Measurements from ENCODE around the gene DROSHA.

The DROSHA gene

GRCh38 chr5:31530541-31531265 is 1.2 kb downstream of the DROSHA start:
- no peak for DNase-seq

GRCh38 chr5:31523041-31523440 is 8.9 kb downstream of the DROSHA start:
- DNase-seq: no peak

- no peak for DNase-seq
These were observed 15.1 kb downstream of the DROSHA start for GRCh38 chr5:31516802-31517201.

GRCh38 chr5:31511305-31511704 is 20.6 kb downstream of the DROSHA start:
- no peak for DNase-seq

GRCh38 chr5:31504529-31504928 is 27.4 kb downstream of the DROSHA start:
- no peak for DNase-seq

GRCh38 chr5:31502506-31502905 is 29.4 kb downstream of the DROSHA start:
- no peak for DNase-seq

- no peak for DNase-seq
These were observed 31.6 kb downstream of the DROSHA start for GRCh38 chr5:31500256-31500655.

- DNase-seq: no peak
These were observed 35.0 kb downstream of the DROSHA start for GRCh38 chr5:31496891-31497290.

- no peak for DNase-seq
These were observed 35.6 kb downstream of the DROSHA start for GRCh38 chr5:31496301-31496700.

GRCh38 chr5:31495336-31495735 is 36.6 kb downstream of the DROSHA start:
- no peak for DNase-seq

- DNase-seq: no peak
These were observed 39.0 kb downstream of the DROSHA start for GRCh38 chr5:31492869-31493268.

GRCh38 chr5:31487506-31487905 is 44.4 kb downstream of the DROSHA start:
- no peak for DNase-seq

GRCh38 chr5:31486441-31486840 is 45.5 kb downstream of the DROSHA start:
- DNase-seq: no peak

- no peak for DNase-seq
These were observed 46.3 kb downstream of the DROSHA start for GRCh38 chr5:31485376-31486207.

- DNase-seq: no peak
These were observed 50.2 kb downstream of the DROSHA start for GRCh38 chr5:31481531-31482165.

GRCh38 chr5:31479706-31480105 is 52.2 kb downstream of the DROSHA start:
- DNase-seq: no peak

GRCh38 chr5:31478901-31479300 is 53.0 kb downstream of the DROSHA start:
- no peak for DNase-seq

- DNase-seq: no peak
These were observed 53.9 kb downstream of the DROSHA start for GRCh38 chr5:31477971-31478370.

- no peak for DNase-seq
These were observed 54.4 kb downstream of the DROSHA start for GRCh38 chr5:31477516-31477915.

- no peak for DNase-seq
These were observed 55.2 kb downstream of the DROSHA start for GRCh38 chr5:31476738-31477141.

GRCh38 chr5:31471916-31472315 is 60.0 kb downstream of the DROSHA start:
- DNase-seq: no peak

GRCh38 chr5:31471040-31471439 is 60.9 kb downstream of the DROSHA start:
- no peak for DNase-seq

- no peak for DNase-seq
These were observed 61.3 kb downstream of the DROSHA start for GRCh38 chr5:31470608-31471007.

GRCh38 chr5:31469886-31470285 is 62.0 kb downstream of the DROSHA start:
- no peak for DNase-seq
